ENCODE measurements around the gene RANBP3.
"Not testable (repeated sequence)": the region's sequence is repeated elsewhere in the genome, so short reads cannot be mapped to it uniquely, and the experiment has no call there.

The RANBP3 gene

DNA sequence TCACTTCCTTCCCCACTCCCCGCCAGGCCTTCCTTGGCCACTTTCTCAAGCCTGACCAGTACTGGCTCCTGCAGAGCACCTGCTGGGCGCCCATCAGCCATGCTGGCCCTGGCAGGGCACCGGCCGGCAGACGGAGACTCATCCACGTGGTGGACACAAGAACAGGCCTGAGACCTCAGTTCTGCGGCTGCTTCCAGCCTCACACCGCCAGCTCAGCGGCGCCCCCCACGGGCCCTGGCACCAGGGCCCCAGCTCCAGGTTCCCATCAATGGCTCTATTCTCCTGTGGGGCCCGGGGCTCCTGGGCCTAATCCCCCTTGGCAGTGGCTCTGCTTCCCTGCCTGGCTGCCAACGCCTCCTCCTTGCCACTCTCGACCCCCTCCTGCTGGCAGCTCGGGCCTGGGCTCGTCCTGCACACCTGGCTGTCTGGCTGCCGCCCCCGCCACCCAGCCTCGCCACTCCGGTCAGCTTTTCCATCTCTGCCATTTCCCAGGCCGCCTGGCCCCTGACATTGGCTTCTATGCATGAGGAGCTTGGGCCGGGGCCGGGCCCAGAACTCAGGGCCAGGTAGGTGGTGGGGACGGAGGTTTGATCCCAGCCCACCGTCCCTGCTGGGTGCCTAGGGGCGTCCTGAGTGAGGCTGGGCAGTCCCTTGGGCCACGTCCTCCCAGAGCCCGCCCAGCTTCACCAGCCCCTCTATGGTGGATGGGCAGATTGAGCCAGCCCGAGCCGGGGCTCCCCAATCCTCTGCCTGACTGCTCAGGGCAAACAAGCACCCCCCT is 80.6 kb downstream of the RANBP3 start:
- no peak for DNase-seq

DNA sequence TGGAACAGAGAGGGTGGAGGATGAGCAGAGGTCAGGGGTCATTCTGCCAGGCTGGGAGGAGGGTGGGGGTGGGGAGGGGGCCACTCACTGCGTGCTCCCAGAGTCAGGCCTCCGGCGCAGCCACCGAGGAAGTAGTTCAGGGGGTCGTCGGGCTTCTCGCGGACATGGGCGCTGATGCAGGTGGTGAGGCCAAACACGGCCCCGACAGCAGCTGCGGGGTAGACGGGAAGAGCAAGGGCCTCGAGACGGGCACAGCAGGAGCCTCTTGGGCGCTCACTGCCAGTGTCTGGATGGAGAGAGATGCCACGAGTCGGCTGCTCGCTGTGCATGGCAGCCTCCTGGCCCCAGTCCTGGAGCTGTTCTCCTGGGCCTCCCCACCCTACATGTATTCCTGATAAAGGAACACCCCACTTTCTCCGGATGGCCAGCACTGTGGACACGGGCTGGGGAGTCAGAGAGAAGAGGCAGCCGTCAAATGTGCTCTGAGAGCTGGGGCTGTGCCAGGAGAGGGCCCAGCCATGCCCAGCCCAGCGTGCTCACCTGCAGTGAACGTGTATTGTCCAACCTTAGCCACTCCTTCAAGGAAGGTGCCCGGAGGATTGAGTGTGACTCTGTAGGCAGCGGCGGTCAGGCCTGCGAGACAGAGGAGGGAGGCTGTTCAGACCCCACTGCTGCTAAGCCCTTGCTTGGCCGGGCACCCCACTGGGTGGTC is 81.4 kb downstream of the RANBP3 start:
- DNase-seq, result no peak

DNA sequence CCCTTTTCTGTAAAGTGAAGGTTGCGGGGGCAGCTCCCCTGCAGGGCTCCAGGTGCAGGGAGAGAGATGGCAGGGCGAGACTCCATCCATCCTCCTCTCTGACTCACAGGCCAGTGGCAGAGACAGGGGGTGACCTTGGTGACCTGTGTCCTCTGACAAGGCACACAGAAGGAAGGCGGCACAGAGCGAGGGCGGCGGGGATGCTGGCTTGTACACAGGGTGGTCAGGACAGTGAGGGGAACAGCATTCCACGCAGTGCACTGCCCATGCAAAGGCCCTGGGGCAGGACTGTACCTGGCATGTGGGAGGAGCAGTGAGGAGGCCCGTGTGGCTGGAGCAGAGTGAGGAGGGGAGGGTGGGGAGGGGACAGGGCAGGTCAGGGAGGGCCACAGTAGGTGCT is 82.0 kb downstream of the RANBP3 start:
- no peak for DNase-seq

DNA sequence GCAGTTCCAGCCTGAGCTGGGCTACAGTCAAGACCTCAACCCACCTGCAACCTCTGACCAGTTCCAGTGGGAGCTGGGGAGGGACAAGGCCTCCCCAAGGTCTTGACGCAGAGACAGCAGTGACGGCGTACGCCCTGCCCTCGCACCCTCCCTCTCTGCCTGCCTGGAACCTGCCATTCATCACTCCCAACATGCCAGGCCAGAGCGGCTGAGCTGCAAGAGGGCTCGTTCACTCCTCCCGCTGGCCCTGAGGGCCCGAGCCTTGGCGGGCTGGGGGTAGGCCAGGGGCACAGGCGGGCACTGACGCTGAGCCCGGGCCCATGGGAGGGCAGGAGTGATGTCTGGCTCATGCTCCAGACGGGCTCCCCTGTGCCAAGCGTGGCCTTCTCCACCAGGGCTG is 82.5 kb downstream of the RANBP3 start:
- DNase-seq, result no peak

DNA sequence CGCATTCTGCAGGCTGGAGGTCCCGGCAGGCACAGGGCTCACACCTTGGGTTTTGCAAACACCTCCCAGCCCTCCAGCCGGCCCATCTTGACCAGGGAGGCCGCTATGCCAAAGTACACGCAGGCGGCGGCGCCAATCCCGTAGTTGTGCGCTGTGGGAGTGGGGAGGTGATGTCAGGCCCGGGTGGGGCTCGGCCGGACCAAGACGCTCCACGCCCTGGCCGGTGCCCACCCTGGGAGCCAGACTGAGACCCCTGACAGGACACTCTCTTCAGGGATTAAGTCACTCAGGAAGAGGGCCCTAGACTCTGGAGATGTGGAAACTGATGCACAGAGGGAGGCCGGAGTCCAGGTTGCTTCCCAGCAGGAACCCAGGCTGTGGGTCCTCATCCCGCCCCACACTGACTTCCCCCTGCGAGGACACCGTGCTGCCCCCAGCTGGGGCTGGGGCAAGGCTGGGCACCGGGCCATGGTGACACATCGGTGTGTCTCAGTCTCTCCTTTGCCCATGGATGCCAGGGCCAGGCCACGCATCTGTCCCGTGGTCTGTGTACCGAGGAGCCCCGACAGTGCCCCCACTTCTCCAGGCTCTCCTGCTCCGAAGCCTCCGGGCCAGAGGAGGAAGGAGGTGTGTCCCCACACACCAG is 83.1 kb downstream of the RANBP3 start:
- no peak for DNase-seq

DNA sequence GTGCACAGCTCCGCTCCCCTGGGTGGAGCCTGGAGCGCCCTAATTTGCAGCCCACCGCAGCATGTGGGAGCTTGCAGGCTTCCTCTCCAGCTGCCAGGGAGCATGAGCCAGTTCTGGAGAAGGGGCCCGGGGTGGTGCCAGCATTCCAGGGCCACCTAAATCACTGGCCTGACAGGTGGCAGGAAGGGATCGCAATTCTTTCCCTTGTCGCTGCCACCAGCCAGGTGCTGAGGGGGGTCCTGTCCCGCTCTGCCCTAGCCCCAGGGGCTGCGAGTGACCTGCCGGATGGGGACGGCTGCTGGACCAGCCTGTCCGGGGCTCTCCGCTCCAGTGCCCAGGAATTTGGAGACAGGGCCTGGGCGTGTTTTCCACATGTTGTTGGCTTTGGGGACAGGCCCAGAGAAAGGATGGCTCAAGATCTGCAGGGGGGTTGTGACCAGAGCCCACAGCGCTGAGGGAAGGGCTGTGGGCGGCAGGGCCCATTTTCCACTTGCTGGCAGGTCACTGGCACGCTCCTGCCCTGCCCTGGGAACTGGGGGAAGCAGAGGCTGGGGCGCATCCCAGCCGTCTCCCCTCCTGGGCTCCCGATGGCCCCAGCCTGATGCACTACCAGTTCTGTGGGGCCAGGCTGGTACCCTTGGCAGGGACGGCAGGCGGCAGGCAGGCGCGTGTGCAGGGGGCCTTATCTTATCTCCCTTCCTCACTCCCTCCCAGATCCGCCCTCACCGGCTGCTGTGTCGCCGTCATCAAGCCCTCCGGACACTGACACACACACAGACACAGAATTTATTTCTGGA is 83.8 kb downstream of the RANBP3 start:
- no peak for DNase-seq

DNA sequence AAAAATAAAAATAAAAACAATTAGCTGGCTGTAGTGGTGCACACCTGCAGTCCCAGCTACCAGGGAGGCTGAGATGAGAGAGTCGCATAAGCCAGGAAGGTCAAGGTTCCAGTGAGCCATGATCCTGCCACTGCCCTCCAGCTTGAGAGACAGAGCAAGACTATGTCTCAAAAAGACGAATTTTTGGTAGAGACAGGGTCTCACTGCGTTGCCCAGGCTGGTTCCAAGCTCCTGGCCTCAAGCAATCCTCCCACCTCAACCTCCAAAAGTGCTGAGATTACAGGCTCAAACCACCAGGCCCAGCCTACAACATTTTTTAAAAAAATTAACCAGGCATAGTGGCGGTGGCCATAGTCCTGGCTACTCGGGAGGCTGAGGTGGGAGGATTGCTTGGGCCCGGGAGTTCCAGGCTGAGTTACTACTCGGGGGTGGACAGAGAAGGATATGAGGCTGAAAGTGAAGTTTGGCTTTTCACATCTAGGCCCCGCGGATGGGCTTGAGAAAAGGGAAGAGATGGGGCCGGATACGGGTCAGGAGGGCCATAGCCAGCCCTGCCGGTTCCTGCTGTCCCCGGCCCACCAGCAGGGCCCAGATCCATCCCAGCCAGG is 84.5 kb downstream of the RANBP3 start:
- DNase-seq, result no peak

DNA sequence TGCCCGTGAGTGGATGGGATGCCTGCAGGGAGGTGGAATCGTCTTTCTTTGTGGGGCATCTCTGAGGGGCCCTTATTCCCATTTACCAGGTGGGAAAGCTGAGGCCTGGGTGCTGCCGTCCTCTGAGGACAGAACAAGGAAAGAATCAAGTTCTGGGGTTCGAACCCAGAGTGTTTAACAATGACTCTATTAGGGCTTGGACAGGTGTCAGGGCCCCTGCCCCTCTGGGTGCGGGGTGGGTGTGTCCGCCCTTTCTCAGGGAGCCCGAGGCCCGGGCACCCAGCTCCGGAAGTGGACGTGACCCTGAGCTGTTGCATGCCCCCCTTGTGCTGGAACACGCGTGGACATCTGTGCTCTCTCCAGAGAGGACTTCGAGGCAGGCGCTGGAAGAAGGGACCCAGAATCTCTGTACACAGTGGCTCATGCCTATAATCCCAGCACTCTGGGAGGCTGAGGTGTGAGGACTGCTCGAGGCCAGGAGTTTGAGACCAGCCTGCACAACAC is 85.1 kb downstream of the RANBP3 start:
- no peak for DNase-seq

DNA sequence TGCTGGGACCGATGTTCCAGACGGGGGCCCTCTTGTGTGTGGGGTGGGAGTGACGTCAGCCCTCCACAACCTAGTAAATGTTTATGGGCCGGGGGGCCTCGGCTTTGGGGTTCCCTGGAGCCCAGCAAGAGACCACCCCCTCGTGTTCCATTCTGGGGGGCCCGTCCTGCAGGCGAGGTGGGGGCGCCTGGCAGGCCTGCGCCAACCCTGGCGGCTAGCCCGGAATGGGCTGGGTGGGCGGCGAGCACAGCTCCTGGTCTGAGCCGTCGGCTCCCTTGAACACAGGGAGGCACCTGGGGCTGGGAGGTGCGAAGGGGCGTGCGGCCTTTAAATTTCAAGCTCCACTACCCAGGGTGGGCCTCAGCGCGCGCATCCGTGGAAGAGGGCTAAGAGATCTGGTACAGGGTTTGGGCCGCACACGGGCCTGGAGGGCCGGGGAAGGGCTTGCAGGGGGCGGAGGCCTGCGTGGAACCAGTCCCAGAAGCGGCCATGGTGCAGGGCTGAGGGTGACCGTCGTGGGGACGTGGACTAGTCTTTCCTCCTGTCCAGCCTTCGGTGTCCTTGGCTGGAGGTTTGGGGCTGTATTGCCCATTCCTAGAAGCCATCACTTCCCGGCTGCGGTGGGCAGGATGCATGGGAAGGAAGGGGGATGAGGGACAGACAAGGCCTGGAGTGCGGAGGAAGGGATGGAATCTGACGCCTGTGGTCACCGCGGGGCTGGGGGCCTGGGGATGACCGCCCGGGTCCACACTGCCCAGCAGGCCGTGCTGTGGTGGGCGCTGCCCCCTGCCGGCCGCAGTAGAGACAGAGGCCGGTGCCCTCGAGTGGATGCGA is 85.8 kb downstream of the RANBP3 start:
- DNase-seq, result peak; percentile 68

DNA sequence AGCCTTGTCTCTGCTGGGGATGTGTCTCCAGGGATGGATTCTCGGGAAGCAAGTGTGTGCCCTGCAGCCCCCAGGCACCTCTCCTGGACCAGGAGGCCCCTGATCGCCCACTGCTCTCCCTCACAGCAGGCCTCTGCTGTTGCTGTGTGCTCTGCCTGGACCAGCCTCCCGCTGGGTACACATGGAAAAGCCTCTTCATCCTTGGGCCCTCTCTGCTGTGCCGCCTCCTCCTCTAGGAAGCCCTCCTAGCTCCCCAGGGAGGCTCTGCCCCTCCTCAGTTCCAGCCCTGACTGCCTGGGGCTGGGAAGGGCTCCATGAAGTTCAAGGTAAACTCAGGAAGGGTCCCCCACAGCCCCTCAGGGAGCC is 86.4 kb downstream of the RANBP3 start:
- DNase-seq, result no peak

DNA sequence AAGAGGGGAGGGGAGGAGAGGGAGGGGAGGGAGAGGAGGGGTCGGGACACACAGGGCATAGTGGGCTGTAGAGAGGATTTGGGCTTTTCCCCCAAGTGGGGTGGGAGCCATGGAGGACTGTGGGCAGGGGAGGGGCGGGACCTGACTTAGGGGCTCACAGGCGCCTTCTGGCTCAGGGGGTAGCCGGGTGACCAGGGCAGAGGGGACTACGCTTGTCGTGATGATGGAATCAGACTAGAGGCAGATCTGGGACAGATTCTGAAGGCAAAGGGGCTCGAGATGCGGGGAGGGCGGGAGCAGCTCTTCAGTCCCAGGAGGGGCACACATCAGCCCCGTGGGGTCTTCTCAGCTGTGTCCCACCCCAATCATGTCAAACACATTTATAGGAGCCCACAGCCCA is 87.8 kb downstream of the RANBP3 start:
- no peak for DNase-seq

DNA sequence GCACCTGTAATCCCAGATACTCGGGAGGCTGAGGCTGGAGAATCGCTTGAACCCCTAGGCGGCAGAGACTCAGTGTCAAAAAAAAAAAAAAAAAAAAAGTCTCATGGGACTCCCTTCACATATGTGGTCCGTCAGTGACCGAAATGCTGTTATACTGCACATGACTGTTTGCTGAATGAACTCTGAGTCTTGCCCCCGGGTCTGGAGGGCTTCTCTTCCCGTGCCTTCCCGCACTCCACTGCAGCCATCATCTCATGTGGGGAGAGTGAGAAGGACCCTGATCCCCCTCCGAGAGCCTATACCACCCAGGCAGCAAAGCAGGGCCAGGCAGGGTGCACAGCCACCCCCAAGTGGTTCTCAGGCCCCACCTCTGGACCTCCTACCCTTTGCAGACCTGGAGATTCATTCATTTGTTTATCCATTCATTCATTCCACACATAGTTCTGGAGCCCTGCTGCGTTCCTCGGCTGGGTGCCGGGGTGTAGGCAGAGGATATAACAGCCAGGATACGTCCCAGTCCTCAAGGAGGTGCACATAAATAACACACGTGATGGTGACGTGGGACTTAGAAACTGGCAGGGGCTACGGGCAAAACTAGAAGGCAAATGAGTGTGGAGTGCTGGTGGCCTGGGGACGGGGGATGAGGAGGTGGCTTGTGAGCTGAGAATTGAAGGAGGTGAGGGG is 88.5 kb downstream of the RANBP3 start:
- no peak for DNase-seq

DNA sequence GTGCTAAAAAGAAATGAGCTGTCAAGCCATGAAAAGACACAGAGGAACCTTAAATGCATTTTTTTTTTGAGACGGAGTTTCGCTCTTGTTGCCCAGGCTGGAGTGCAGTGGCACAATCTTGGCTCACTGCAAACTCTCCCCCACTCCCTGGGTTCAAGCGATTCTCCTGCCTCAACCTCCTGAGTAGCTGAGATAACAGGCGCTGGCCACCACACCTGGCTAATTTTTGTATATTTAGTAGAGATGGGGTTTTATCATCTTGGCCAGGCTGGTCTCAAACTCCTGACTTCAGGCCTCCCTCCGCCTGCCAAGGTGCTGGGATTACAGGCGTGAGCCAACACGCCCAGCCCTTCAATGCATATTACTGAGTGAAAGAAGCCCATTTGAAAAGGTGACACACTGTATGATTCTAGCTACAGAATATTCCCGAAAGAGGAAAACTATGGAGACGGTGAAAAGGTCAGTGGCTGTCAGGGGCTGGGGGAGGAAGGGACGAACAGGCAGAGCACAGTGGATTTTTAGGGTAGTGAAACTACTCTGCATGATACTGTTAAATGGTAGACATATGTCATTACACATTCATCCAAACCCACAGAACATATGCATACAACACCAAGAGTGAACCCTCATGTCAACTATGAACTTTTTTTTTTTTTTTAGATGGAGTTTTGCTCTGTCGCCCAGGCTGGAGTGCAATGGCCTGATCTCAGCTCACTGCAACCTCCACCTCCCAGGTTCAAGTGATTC is 93.7 kb downstream of the RANBP3 start:
- not testable (repeated sequence) for DNase-seq

DNA sequence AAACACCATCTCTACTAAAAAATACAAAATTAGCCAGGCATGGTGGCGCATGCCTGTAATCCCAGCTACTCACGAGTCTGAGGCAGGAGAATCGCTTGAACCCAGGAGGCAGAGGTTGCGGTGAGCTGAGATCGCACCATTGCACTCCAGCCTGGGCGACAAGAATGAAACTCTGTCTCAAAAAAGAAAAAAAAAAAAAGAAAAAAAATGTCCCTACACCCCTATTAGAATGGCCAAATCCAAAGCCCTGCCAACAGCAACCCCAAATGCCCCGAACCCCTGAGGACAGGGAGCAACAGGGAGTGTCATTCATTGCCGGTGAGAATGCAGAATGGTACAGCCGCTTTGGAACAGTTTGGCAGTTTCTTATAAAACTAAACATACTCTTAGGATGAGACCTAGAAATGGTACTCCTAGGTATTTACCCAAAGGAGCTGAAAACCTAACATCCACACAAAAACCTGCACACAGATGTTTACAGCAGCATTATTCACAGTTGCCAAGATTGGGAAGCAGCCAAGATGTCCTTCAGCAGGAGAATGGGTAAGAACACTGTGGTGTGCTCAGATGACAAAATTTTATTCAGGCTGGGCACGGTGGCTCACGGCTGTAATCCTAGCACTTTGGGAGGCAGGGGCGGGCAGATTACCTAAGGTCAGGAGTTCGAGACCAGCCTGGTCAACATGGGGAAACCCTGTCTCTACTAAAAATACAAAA is 94.6 kb downstream of the RANBP3 start:
- DNase-seq, result not testable (repeated sequence)

DNA sequence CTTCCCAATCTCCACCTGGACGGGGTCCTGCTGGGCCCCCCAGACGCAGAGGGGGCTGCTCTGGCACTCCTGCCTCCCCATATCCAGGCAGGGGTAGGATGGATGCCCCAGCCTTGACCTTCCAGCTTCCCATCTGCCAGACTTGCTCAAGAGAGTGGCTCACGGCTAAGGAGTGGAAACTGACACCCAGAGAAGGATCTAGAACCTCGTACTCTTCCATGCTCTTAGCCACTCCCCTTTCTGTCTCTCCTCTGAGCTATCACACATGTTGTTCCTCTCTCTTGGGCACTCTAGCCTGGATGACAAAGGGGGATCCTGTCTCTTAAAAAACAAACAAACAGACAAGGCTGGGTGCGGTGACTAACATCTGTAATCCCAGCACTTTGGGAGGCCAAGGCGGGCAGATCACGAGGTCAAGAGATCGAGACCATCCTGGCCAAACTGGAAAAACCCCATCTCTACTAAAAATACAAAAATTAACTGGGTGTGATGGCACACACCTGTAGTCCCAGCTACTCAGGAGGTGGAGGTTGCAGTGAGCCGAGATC is 95.4 kb downstream of the RANBP3 start:
- no peak for DNase-seq

DNA sequence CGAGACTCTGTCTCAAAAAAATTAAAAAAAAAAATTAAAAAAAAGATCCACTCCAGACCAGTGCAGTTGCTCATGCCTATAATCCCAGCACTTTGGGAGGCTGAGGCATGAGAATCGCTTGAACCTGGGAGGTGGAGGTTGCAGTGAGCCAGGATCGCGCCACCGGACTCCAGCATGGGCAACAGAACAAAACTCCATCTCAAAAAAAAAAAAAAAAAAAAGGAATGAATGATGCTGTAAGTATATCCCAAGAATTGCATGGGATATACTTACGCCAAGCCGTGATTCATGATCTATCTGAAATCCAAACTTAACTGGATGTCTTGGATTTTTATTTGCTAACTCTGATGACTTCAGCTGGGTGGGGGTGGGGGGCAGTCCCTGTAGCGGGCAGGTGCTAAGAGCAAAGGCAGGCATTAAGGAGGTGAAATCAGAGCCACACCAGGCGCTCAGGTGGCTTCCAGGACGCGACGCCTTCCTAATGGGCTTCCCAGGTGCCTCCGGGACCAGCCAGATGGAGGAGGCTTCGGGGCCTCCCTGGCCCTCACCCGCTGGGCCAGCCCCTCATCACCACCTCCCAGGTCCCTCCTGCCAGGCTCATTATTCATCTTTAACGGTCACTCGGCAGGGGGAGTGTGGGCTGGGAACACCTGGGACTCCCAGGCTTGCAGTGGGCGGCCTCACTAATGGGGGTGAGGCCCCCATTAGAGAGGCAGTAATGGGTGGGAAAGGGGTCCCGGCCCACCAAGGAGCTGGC is 96.2 kb downstream of the RANBP3 start:
- no peak for DNase-seq

DNA sequence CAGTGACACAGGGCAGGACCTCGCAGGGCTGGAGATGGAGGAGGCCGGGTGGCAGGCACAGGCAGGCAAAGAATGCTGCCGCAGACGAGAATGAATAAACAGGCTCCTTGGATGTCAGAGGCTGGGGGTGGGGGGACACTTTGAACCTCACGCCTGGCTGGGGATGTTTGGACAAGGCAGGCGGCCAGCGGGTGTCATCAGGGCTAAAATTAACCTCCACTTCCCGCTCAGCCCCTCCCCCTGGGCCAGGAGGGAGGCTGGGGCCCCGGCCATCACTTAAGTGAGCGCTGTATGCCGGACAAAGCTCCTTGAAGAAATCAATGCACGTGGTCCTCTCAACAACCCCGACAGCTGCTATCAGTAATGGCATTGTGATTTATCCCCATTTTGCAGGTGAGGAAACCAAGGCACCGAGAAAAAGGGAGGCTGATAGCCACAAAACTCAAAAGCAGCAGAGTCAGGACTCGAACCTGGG is 97.3 kb downstream of the RANBP3 start:
- no peak for DNase-seq

DNA sequence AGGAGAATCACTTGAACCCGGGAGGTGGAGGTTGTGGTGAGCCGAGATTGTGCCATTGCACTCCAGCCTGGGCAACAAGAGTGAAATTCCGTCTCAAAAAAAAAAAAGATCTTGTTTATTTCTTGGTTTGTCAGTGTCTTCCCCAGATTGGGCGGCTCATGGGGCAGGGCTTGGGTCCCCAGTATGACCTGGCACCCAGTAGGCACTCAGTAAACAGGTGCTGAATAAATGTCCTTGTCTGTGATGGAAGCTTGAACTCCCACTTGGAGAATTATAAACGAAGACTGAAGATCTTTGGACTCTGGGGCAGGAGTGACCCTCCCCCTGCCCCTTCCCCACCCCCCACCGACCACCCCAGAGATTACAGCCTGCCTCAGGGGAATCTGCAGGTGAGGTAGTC is 97.7 kb downstream of the RANBP3 start:
- no peak for DNase-seq

All from activated CD8-positive, alpha-beta memory T cell treated with anti-CD3 and anti-CD28 coated beads for 24 hours (primary cell).